Fibroblast of skin of scalp (primary cell): ENCODE measurements around the gene RNF123.
"Not testable (repeated sequence)": the region's sequence is repeated elsewhere in the genome, so short reads cannot be mapped to it uniquely, and the experiment has no call there.

Experiments
- DNase-seq: peaks from one replicate; pipeline ENCODE4 v3.0.0-alpha.2; 2013

RNF123 gene

DNA sequence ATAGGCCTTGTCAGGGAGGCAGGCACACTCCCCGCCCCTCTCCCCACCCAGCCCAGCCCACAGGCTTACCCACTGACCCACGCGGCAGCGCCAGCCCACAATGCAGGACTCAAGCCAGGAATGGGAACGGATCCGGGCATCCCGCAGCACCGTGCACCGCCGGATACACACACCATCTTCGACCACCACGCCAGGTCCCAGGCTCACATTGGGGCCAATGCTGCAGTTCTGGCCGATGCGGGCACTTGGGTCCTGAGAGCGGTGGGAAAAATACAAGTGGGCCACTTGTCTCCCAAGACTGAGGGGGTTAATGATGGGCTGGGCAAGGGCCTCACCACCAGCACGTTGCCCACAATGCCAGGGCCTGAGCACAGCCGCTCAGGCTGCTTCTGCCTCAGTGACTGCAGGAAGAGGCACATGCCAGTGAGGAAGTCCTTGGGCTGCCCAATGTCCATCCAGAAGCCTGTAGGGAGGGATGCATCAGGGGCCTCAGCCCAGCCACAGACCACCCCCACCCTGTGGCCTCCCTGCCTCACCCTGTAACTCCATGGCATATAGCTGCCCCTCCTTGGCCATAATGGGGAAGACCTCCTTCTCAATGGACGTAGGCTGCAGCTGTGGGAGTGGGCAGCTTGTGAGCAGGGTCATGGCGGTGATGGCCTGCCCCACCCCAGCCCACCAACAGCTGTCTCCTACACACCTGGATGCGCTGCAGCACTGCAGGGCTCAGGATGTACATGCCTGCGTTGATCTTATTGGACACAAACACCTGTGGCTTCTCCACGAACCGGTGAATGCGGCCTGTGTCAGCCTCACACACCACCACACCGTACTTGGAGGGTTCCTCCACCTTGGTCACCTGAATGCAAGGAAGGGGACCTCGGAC lies 32.8 kb downstream of the RNF123 start:
- DNase-seq = no peak

DNA sequence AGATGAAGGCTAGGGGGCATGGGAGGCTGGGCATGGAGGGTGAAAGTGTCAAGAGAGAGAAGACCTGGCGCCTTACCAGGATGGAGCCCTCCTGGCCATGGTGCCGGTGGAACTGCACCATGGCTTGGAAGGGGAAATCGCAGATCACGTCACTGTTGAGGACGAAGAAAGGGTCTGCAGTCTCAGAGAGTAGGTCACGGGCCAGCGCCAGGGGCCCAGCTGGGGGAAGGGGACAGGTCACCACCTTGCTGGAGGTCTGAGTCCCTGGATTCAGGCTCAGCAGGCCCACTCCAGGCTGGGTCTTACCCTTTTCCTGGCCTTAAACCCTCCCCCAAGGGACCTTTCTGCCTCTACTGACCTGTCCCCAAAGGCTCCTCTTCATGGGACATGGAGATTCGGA lies 33.5 kb downstream of the RNF123 start:
- DNase-seq = no peak

DNA sequence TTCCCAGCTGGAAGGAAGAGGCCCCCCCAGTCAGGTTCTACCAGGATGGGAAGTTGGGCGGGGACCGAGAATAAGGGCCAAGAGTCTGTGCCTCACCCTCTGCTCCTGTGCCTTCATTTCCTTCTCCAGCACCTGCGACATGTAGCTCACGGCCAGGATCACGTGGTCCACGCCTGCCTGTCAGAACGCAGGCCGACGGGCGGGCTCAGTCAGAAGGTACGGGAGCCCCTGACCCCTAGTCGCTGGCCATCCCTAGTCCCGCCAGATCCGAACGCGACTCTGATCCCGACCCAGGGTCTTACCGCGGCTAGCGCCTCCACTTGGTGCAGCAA lies 33.9 kb downstream of the RNF123 start:
- DNase-seq = peak; percentile 25

DNA sequence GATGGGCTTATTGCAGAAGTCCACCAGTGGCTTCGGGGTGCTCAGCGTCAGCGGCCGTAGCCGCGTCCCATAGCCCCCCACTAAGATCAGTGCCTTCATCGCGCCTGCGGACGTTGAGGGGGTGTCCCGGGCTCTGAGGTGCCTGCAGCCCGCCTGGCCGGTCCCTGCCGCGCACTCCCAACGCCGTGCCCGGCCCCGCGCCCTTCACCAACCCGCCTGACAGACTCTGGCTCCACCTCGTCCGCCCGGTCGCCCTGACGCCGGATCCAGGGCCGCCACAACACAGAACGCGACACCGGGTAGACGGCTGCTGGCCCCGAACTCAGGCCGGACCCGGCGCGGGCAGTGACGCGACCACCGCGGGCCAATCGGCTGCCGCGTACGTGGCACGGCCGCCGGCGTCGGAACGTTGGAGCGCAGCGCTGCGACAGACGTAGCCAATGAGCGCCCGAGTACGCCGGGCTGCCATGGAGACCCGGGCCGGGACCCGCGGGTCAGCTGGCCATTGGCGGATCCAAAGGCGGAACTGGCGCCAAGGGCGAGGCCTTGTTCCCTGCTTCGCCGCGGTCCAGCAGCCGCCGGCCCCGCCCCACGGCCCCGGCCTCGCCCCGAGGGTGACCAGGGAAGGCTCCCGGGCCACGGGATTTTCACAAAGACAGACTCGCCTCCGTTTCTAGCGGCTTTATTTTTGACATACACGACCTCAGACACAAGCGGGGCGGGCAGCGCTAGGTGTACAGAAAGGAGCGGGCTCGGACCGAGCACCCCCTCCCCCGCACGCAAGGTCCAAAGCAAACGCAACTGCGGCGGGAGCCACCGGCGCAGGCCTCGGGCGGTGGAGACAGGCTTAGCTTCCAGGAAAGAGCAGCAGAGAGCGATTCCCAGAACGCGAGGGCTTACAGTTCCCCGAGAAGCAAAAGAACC lies 34.5 kb downstream of the RNF123 start, which contains the start of gene GMPPB:
Gene GMPPB, minus strand, starts transcription at position 324 of the 924 bp plus-strand sequence. Its CDS starts 225 bp downstream, at position 99.
- DNase-seq = peak; percentile 97

DNA sequence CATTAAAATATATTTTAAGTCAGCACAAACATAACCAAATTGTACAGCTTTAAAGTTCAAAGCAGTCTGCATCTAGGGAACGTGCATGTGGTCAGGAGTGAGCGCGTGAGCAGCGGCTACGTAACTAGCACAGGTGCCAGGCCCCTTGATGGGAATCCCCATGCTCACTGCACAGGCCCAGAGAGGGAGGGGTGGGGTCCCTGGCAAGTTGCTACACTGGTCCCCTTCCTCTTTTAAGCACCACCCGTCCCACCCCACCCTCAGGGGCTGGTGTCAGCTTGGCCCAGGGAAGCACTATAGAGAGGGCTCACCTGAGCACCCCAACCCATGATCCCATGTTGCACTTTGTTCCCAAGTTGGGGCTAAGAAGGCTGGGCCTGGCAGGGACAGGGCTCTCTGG lies 35.2 kb downstream of the RNF123 start:
- DNase-seq = no peak

DNA sequence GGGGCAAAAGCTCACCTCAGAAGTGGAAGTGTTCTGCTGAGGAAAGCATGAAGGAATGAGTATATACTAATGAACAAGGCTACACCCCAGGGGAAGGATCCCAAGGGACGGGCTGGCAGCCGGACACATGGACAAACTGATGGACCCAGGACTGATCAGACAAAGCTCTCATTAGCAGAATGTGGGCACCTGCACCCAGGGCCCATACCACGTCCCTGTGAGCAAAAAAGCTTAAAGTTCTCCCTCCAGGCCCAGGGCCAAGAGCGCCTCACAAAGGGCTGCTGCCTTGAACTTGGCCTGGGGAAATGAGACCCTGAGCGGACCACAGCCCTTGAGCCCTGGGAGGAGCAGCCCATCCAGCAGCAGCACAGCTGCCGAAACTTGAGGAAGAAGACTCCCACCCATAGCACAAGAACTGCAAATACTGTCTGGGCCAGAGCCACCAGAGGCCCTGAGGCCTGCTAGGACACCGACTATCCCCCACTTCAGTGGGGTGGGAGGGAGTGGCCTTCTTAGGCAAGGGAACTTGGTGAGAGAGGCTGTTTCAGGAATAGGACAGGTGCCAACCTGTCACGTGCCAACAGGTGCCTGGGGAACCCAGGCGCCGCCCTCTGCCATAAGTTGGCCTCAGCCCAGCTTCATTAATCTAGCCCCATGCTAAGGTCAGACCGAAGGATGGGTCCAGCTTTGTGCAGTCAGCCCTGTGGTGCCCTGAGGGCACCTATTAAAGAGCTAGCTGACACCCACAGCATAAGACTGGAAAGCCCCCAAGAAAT lies 36.7 kb downstream of the RNF123 start:
- DNase-seq = no peak

DNA sequence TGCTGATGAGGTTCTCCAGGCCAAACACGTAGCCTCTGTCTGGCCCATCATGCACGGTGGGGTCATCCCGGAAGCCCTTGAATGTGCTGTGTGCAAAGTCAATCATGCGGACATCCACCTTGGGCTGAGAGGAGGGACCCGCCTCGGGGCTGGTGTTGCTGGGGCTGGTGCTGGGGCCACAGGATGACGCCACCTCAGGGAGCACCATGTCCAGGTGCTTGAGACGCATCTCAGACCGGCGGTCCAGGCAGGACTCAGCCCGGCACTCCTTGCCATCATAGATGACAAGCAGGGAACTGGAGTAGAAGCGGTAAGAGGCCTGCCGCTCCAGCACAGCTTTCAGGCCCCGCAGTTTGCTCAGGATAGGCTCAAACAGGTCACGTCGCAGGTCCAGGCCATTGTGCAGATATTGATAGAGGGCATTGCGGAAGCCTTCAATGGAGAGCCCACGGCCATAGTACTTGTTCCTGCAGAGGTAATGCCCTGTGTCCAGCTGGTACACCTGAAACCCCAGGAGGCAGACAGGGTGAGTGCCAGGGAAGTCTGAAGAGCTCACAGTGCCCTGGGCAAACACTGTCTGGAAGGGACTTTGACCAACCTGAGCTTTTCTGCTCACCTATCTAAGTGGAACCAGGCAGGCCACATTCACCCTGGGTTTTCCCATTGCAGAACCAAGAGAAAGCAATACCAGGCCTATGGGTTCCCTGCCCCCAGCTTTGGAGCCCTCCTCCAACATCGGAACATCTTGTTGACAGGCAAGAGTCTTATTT lies 38.0 kb downstream of the RNF123 start:
- no peak for DNase-seq

DNA sequence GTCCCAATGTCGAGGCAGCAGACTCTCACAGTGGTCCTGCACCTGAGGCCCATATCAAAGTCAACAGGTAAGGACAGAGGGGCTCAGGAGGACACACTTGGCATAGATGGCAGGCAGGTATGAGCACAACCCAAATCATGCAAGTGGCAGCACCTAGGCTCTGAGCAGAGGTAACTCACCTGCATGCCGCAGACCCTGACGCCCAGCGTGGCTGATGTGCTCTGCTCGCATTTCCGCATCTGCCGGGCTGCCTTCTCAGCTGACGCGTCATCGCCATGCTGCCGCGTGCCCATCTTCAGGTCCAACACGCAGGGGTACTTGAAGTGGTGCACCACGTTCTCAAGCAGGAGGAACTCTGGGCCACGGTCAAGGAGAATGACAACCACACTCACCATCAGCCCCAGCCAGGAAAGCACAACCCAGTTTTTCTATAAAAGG lies 38.6 kb downstream of the RNF123 start:
- no peak for DNase-seq

DNA sequence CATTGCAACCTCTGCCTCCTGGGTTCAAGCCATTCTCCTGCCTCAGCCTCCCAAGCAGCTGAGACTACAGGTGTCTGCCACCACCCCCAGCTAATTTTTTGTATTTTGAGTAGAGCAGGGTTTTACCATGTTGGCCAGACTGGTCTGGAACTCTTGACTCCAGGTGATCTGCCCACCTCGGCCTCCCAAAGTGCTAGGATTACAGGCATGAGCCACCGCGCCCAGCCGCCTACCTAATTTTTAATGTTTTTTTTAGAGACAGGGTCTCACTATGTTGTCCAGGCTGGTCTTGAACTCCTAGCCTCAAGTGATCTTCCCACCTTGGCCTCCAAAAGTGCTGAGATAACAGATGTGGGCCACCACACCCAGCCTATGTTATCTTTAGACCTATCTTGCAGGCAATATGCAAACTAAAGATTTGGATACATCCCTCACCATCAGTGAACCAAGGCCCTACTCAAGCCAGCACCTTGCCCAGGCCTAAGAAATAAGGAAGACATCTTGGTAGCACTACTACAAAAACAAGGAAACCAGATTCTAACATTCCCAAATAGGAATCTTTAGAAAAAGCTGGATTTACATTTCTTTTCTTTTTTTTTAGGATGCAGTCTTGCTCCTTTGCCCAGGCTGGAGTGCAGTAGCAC lies 40.7 kb downstream of the RNF123 start:
- no peak for DNase-seq

DNA sequence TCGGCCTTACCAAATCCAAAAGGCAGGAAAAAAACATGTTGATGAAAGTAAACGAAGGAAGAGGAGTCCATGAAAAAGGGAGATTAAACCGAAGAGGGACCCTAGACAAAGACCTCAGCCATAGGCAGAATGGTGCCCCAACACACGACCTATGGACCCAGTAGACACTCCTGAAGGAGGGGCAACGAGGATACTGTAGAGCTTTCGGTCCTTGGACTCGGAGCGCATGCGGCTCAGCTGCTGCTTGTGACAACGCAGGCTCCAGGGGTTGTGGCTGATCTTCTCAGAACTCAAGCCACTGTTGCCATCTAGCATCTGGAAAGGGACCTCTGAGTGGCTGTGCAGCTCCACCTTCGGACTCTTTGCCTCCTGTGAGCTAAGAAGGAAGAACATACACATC lies 43.2 kb downstream of the RNF123 start:
- no peak for DNase-seq

DNA sequence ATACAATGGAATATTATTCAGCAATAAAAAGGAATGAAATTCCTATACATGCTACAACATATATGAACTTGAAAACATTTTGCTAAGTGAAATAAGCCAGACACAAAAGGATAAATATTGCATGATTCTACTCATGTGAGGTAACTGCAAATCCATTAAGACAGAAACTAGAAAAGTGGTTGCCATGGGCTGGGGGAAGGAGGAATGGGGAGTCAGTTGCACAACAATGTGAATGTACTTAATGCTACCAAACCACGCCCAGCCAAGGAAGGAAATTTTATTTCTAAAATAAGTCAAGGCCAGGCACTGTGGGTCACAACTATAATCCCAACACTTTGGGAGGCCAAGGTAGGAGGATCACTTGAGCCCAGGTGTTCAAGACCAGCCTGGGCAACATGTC lies 44.2 kb downstream of the RNF123 start:
- no peak for DNase-seq

DNA sequence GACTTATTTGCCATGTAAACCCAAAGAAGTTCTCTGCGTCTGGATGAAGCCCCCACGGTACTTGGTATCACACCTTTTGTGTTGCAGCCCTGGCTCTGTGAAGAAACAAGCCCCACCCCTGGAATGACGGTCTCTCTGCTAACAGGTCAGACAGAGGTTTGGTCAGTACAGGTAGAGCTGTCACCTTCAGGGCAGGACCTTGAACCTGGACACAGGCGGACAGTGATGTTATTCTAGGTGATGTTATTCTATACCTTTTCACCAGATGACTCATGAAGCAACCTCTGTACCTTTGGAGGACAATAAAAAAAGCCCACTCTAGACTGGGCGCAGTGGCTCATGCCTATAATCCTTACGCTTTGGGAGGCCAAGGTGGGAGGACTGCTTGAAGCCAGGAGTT lies 45.4 kb downstream of the RNF123 start:
- DNase-seq = no peak

DNA sequence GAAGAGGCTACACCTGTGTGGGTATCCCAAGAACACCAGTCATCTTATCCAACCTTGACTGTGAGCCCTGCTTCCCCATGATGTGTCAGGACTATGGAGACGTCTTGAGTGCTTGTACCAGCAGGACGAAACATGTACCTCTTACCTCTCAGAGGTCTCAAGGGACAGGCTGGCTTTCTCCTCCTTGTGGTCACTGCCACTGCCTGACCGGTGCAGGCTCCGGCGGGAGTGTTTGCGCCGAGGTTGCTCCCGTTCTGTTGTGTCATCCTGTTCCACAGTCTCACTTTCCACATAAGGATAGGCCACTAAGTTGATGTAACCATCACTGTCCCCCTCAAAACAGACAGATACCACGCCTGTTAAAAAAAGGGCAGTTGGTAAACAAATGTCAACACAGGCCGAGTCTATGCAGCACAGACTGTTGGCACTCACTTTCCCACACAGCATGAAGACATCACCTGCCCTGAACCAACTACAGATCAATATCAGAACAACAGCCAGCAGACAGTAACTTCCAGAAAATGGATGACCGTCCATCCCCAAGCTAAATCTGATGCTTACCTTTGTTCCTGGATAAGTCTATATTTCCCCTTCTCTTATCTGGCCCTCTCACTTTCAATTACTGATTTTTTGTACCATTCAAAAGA lies 48.8 kb downstream of the RNF123 start:
- no peak for DNase-seq

DNA sequence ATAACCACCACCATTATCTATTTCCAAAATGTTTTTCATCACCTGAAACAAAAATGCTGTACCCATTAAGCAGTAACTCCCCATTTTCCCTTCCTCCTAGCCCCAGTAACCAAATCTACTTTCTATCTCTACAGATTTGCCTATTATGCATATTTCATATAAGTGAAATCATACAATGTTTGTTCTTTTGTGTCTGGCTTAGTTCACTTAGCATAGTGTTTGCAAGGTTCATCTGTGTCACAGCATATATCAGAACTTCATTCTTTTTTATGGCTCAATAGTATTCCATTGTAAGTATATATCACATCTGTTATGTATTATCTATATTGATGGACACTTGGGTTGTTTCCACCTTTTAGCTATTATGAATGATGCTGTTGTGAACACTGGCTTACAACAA lies 51.1 kb downstream of the RNF123 start:
- no peak for DNase-seq

DNA sequence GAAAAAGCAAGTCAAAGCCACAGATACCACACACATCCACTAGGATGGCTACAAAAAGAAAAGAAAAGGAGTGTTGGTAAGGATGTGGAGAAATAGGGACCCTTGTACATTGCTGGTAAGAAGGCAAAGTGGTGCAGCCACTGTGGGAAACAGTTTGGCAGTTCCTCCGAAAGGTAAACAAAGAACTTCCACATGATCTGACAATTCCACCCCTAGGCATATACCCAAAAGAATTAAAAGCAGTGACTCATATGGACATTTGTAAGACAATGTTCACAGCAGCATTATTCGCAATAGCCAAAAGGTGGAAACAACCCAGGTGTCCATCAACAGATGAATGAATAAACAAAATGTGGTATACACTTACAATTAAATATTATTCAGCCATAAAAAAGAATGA lies 56.6 kb downstream of the RNF123 start:
- peak; percentile 11 for DNase-seq

DNA sequence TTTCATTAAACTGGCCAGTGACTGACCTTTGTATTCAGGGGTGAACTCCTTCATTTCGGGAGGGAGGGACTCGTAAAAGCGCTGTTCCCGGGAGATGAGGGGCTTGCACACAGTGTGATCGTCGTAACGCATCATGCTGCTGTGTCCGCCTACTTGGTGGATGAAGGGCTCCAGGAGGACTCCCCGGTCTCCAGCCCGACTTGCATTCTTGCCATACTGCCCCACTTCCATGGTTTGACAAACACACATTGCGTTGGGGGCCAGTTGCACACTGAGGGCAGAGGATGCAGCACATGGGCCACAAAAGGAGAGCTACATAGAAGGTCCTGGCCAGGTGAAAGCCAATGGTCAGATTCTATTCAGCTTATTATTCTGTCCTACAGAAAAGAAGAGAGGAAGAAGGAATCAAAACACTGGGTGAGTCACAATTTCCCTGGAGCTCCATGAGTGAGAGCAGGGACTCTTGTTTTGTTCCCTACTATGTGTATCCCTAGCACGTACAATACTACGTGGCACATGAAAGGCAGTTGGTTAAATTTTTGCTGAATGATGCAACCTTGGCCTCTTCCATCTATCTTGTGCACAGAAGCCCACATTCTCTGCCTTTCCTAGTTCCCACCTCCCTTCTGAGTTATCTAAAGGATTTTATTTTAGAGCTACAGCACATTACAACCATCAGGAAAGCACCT lies 58.6 kb downstream of the RNF123 start:
- peak; percentile 43 for DNase-seq

DNA sequence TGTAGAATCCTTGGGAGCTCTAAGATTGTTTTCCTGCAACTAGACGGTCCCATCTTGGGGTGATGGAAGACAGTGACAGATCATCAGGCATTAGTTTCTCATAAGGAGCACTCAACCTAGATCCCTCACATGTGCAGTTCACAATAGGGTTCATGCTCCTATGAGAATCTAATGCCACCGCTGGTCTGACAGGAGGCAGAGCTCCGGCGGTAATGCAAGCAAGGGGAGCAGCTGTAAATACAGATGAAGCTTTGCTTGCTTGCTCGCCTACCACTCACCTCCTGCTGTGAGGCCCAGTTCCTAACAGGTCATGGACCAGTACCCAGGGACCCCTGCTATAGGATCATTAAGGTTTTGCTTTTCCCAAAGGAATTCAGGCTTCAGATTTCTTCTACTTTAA lies 59.5 kb downstream of the RNF123 start:
- DNase-seq = not testable (repeated sequence)

DNA sequence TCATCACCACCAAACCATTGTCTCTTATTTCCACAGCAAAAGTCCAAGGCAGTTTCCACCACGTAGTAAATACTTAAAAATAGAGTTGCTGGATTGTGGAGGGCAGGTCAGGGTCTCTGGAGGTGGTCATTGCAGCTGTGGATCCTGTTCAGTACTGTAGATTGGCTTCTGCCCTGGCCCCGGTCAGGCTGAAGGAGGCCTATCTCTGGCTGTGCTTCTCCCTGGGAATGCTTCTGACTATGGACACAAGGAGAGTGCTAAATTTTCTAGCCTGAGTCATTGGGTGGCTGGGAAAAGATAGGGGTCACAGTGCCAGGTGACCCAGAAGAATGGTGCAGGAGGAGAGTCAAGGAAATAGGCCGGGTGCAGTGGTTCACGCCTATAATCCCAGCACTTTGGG lies 60.7 kb downstream of the RNF123 start:
- DNase-seq = no peak

DNA sequence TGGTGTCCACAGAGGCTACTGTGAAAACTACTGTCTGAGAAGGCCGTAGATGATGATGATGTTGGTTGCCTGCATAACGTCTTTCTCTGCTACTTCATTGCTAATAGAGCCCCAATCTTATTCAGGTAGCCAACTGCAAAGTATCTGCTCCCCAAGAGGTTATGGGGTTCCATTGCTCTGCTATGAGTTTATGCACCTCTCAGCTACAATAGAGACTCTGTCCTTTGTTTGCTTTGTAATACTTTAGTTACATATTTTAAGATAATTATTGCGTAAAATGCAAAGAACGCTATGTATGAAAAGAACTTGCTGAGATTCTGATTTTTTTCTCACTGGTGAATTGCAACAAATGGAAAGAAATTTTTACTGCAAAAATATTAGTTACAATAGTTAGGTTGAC lies 62.1 kb downstream of the RNF123 start:
- no peak for DNase-seq

DNA sequence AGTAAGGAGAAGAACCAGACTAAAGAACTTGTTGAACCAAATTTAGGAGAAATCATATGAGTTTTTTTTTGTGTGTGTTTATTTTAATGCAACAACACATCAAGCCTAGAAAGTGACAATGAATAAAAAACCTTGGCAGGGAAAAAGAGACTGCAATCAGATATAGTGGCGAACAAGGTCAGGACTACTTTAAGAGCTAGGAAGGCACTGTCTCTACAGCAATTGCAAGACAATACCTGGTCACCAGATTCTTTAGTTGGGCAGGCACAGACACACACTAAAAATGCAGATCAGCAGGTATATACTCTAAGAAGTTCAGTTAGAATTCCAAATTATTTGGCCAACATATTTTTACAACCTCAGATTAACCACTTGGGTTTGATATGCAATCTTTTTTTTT lies 65.2 kb downstream of the RNF123 start:
- DNase-seq = no peak
